GM18951 (cell line): ENCODE data around the gene PRKCE.
"Not testable (repeated sequence)": the region's sequence is repeated elsewhere in the genome, so short reads cannot be mapped to it uniquely, and the experiment has no call there.

Experiments used
- POLR2A ChIP-seq: IDR thresholded peaks from 4 replicates; pipeline ENCODE4 v1.6.1; 2011; ENCODE audit warnings: mild to moderate bottlenecking; ENCODE audit not compliant: insufficient read length, insufficient read depth; ENCODE audit errors: extremely low read depth
- in situ Hi-C: fragments of 300-500 bp; cut with MboI; formaldehyde crosslinking; loops from one replicate; pipeline ENCODE4 v1.12.0; 2022; ENCODE audit warnings: low sequenced_read_pairs, mixed read lengths, inconsistent platforms; ENCODE audit not compliant: unreplicated experiment

PRKCE gene

GRCh38 chr2:45882707-45883602 is 231.5 kb downstream of the PRKCE start:
- TF ChIP-seq POLR2A = no peak
- in situ Hi-C loops = no loop called here

DNA sequence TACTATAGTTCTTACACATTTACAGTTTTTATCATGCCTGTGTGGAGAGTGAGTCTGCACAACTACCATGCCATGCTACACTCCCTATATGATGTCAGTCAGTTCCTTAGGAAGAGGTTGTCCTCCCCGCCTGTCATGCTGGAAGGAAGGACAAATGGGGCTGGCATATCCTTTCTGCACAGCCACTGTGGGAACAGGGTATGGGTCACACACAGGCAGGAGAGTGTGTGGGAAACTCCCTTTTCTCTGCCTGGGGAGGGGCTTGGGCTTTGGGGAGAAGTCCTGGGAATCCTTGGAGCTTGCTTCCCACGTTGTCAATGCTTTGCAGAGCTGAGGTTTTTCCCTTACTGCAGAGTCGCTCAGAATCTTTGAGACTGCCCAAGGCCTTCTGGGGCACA is 232.1 kb downstream of the PRKCE start:
- in situ Hi-C loops = no loop called here
- no peak for TF ChIP-seq POLR2A

DNA sequence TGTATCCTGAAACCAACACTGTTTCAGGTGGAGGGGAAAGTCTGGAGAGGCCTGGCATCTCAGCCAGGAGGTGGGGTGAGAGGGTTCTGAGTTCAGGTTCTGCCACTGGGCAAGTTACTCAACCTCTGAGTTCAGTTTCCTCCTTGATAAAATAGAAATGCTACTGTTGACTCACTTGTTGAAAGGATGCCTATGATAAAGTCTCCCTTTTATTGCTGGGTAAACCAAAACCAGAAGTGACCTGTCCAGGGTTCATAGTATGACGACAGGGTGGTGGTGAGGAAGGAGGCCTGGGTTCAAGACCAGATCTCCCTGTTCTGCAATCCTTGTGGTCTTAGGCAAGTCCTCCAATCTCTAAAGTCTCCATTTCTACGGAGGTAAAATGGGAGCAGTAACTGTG is 232.7 kb downstream of the PRKCE start:
- in situ Hi-C loops = no loop called here
- TF ChIP-seq POLR2A = no peak

DNA sequence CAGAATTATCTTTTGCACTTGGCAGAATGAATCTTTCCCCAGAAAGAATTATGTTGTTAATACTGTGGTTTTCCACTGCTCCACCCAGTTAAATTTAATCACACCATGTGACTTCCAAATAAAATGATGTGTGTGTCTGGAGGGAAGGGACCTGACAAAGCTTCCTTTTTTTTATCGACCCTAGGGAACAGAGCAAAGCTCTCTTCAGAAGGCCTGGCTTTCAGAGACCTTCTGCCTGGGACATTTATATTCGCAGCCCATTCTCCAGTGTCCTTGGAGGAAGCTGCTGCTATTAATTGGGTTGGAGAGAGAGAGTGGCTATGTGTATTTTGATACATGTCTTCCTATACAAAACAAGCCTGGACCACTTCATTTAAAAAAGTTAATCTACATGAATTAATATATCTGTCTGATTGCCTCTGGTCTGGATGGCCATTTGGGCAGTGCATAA is 233.7 kb downstream of the PRKCE start:
- in situ Hi-C loops = no loop called here

DNA sequence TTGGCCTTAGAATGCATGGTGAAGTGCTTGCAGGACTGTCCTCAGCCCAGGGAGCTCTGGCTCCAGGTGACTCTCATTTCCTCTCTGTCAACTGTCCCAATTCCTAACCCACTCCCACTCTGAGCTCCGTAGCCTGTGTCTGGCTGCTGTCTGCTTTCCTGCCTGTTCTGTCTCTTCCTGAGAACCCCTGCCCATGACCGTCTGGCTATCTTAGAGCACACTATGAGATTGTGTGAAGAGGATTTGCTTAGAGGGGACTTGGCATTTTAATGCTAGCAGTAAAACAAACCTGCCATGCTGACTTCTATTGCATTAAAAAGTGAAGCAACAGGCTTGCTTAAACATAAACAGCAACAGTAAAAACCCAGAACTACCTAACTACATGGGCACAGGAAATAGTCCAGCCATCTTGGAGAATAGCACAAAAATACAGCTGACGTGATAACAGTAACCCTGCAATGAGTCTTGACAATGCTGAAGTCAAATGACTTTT is 234.7 kb downstream of the PRKCE start:
- in situ Hi-C loops = no loop called here
- no peak for TF ChIP-seq POLR2A

More for the DNA sequence above, 233.7 kb downstream of the PRKCE start:
- TF ChIP-seq POLR2A = no peak

- in situ Hi-C loops = no loop called here
- TF ChIP-seq POLR2A = no peak
Measured at GRCh38 chr2:45888167-45888566, 236.7 kb downstream of the PRKCE start.

DNA sequence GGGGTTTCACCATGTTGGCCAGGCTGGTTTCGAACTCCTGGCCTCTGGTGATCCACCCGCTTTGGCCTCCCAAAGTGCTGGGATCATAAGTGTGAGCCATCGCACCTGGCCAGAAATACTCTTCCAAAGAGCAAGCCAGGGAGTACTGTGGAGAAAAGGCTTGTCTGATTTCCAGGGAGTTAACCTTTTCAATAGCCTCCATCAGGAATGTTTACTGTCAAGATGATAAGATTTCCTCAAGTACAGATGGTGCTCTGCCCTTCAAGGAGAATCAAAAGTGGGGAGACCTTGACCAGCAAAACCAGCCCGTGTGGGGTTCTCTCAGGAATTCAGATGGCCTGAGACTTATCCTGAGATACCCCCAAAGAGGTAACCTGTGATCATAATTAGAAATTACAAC is 237.2 kb downstream of the PRKCE start:
- no peak for TF ChIP-seq POLR2A
- in situ Hi-C loops = no loop called here

DNA sequence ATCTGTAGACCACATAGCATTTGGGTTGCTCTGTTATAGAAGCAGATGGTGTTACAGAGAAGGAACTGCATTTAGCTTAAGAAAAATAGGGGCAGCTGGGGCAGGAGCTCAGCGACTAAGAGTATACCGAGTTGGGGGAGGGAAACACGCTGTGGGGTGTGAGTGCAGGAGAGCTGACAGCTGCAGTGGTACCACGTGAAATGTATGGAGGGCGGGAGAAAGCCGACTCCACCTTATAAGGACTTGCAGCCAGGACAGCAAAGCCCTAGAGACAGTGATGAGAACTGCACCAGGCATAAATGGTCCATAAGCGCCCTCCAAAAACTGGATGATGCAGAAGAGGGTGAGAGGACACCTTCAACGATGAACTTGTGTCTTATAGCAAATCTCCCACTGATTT is 237.6 kb downstream of the PRKCE start:
- in situ Hi-C loops = no loop called here
- TF ChIP-seq POLR2A = no peak

DNA sequence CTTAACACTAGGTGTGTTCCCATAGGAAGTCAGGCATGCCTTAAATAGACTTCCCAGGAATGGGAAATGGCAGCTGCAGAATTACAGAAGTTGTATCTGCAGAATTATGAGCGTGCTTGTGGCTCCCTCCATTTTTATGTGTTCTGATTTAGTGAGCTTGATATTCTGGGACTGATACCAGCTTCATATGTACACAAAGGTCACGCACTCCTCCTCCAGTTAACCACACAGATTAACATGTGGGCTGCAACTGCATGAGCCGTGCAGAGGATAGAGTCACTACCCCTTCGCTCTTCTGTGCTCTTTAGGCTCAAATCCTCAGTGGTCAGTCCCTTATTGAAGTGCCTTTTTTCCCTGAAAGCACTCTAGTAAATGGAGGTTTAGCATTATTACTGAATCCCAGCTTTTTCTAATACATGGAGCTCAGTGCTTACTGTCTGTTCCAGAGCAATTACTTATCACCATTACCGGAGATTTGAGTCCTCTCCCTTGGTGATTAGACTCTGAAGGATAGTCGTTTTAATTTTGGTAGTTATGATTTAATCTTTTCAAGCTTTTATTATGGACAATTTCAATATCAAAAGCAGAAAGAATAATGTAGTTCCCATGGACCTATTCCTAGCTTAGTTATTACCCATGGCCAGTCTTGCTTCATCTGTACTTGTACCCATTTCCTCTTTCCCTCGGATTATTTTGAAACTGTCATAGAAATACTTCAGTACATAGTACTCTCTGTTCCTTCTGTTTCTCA is 238.3 kb downstream of the PRKCE start:
- in situ Hi-C loops = no loop called here
- no peak for TF ChIP-seq POLR2A

- in situ Hi-C loops = not testable (repeated sequence)
Measured at GRCh38 chr2:45890371-45890646, 238.8 kb downstream of the PRKCE start.

DNA sequence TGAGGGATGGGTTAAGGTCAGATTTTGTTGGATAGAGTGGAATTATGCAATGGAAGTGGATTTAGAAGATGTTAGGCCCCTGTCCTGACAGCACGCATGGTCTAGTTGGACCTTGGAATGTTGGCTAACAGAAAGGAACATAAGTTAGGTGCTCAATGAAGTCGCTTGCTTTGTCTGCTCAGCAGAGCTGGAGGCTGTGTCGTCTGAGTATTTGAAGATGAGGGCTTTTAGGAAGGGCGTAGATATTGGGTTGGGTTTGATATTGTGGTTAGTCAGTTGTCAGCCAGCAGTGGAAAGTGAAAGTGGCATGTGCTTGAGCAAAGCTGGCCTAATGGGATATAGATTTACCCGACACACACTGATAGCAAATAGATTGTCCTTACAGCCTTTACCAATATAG is 239.3 kb downstream of the PRKCE start:
- TF ChIP-seq POLR2A = no peak
- in situ Hi-C loops = no loop called here

GRCh38 chr2:45891719-45892424 is 240.4 kb downstream of the PRKCE start:
- in situ Hi-C loops = no loop called here
- TF ChIP-seq POLR2A = no peak

GRCh38 chr2:45892425-45892745 is 240.9 kb downstream of the PRKCE start:
- TF ChIP-seq POLR2A = no peak
- in situ Hi-C loops = no loop called here
